Stimulated activated naive CD4-positive, alpha-beta T cell (primary cell): ENCODE results near the gene ELN.
"Not testable (repeated sequence)": the region's sequence is repeated elsewhere in the genome, so short reads cannot be mapped to it uniquely, and the experiment has no call there.

ENCODE experiments used
- DNase-seq, 6 experiments: peaks; one replicate each; lab custom pipeline; 2025; lab: John Stamatoyannopoulos, UW

Gene ELN

GRCh38 chr7:74000489-74001149 is 27.4 kb upstream of the ELN start:
- no peak for DNase-seq

DNA sequence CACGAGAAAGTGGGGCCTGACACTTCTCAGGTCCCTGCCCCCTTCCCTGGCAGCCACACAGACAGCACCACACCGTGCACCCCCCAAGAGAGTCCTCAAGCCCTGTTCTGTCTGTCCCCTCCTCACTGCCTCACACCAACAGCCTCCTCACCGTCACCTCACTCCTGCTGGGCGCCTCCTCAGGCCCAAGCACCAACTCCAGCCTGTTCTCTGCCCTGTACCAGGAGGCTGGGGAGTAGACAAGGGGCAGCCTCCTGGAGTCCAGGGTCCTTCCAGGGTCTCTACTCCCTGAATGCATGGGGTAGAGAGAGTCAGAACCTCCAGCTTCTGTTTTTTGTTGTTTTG is 26.9 kb upstream of the ELN start:
- no peak for DNase-seq

DNA sequence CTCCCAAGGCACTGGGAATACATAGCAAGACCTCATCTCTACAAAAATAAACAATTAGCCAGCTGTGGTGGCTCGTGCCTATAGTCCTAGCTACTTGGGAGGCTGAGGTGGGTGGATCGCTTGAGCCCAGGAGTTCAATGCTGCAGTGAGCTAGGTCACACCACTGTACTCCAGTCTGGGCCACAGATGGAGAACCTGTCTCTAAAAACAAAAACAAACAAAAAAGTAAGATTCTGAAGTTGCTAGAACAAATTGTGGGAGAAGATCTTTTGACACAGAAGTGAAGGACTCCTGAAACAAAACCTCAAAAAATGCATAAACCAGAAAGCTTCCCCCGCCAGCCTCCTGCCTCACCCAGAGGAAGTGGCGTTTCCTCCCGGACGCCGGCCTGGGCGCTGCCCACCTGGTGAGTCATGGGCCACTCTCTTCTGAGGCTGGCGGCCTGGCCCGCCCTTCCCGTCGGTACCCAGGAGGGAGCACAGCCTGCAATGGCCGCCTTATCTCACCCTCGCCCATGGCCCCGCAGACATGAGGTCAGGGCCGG is 25.4 kb upstream of the ELN start:
- DNase-seq, result no peak

DNA sequence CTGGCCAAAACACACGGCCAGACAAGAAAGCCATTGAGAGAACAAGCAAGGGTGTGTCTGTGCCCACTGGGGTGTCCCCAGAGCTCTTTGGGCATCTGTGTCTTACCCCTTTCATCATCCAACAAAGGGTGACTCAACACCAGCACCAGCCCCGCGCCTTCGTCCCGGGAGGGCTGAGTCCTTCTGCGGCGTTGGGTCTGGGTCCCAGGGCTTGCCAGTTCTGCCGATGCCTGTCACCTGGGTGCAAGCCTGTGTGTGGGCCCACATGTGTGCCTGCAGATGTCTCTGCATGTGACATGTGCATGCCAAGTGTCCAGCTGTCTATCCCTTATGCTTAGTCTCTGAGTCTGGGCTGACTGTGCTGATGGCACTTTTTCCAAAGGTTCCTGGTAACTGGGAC is 24.4 kb upstream of the ELN start:
- DNase-seq, result no peak

GRCh38 chr7:74006032-74006431 is 21.9 kb upstream of the ELN start:
- DNase-seq, result no peak

- DNase-seq, result no peak
Measured at GRCh38 chr7:74006451-74007241, 21.3 kb upstream of the ELN start.

DNA sequence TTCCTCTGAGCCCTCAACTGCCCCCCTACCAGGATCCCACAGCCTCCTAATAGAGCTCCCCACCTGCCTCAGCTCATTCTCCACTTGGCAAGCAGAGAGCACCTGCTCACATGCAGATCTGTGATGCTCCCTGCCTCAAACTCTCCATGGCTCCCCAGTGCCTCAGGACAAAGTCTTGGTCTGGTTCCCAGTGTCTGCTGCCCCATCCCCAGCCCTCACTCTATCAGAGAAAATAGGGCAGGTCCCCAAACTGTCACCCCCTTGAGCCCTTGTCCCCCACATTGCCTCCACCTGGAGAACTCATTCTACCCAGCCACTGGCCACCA is 20.8 kb upstream of the ELN start:
- no peak for DNase-seq

GRCh38 chr7:74008687-74009086 is 19.3 kb upstream of the ELN start:
- no peak for DNase-seq

DNA sequence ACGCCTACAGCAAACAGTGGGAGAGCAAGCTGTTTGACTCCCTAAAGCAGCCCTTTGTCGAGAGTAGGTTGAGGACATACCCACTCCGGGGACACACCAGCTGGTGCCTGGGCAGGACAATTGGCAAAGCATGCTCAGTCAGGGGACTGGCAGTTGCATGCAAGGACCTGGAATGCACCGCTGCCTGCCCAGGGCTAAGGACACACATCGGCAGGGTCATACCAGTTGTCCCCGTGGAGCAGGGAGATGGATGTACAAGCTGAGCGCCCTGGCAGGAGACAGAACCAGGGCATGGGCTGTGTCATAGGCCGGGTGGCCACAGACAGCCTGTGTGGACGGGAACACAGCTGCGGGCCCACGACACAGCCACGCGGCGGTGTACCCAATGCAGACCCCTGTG is 18.3 kb upstream of the ELN start:
- no peak for DNase-seq

DNA sequence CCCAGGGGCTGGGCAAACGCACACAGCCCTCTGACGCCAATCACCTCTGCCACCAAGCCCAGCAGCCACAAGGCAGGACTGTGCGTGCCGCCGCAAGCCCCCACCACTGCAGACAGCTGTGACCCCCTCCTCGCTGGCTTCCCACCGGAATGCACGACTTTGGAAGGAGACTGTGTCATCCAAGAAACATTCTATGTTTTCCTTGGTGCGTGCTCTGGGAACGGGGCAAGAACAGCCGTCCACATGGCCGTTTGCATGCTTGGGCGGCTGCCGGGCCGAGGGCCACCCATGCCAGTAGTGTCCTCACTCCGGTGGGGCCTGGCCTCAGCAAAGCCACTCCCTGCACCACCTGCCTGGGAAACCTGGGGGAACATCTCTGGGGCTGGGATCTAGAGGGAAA is 17.6 kb upstream of the ELN start:
- no peak for DNase-seq

DNA sequence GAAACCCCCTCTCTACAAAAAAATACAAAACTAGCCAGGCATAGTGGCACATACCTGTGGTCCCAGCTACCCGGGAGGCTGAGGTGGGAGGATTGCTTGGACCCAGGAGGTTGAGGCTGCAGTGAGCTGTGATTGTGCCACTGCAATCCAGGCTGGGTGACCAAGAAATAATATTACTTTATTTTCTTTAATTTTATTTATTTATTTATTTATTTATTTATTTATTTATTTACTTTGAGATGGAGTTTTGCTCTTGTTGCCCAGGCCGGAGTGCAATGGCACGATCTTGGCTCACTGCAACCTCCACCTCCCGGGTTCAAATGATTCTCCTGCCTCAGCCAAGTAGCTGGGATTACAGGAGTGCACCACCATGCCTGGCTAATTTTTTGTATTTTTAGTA is 16.6 kb upstream of the ELN start:
- DNase-seq, result not testable (repeated sequence)

- no peak for DNase-seq
Measured at GRCh38 chr7:74012842-74013249, 15.1 kb upstream of the ELN start.

DNA sequence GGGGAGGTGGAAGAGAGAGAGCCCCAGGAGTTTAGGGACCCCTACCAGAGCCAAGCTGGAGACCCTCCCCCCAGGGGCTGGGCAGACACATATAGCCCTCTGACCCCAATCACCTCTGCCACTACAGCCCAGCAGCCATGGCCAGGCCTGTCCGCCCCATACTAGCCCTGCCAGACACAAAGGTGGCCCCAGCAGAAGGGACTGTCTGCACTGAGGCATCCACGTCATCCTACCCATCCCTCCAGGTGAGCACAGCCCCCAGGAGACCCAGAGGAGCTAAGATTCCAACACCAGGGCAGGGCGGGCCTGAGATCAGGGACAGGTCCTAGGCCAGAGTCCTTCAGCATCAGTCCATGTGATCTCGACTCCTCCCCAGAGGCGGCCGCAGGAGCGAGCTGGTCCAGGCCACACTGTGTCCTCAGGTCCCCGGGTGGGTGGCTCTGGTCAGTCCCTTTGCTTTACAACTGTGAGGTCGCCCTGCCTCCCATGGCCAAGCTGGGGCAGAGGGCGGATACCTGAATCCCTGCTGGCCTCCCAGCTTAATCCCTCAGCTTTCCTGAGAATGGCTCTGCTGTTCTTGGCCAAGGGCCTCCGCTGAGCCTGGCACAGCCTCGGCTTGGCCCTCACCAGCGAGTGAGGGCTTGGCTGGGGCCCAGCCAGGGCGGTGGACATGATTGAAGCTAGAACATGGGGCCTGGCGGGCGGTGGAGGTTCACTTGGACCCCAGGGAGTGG is 14.3 kb upstream of the ELN start:
- no peak for DNase-seq

DNA sequence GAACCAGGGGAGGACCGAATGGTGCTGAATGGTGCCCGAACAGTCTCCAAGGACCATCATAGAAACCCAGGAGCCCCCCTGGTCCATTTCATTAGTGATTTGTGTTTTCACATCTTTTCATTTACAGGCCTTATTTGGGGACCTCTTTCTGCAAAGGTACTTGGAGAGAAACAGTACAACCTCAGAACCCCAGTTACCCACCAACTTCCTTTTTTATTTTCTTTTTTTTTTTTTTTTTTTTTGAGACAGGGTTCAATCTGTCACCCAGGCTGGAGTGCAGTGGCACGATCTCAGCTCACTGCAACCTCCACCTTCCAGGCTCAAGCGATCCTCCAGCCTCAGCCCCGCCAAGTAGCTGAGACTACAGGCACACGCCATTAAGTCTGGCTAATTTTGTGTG is 13.0 kb upstream of the ELN start:
- DNase-seq, result no peak

DNA sequence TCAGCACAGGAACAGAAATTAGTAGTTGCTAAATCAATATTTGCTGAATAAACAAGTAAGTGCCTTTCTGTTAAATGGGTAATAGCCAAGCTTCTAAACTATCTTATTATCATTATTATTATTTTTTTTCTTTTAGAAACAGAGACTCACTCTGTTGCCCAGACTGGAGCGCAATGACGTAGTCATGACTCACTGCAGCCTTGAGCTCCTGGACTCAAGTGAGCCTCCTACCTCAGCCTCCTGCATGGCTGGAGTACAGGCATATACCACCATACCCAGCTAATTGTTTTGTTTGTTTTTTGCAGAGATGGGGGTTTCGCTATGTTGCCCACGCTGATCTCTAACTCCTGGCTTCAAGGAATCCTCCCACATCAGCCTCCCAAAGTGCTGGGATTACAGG is 12.3 kb upstream of the ELN start:
- DNase-seq, result no peak

DNA sequence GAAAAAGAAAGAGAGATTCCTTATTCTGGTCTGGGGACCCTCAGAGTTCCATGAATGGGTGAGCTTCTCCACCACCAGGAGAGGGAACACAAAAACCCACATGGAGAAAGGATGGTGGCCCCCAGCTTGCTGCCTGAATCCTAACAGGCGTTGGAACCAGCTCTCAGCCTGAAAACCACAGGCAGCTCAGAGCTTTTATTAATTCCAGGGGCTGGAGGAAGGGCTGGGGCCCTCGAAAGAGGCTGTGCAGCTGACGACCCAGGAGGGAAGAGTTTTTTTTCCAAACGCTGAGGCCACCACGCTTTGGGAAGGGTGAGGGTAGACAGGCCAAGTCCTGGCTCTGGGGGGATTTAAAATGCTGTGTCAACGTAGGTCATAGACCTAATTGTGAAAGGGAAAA is 10.8 kb upstream of the ELN start:
- DNase-seq, result no peak

DNA sequence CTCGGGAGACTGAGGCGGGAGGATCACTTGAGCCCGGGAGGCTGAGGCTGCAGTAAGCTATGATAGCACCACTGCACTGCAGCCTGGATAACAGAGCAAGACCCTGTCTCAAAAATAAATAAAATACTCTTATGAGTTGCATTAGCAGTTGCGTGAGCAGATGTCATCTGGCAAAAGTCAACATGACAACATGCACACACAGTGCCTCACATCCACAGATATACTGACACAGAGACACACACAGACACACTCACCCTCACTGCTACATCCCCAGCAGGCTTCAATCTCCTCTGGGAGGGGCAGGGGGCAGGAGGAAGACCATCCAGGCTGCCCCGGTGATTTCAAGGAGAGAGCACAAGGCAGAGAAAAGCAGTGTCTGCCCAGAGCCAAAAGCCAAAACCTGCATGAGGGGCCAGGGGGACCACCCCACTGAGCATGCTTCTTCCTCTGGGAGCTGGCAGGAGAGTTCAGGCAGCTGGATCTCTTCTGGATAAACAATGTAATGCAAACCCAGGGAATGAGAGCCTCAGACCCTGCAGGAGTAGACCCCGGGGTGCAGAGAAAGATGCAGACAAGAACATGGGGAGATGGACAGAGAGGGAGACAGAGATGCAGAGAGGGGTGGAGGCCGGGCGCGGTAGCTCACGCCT is 9.6 kb upstream of the ELN start:
- DNase-seq, result no peak

DNA sequence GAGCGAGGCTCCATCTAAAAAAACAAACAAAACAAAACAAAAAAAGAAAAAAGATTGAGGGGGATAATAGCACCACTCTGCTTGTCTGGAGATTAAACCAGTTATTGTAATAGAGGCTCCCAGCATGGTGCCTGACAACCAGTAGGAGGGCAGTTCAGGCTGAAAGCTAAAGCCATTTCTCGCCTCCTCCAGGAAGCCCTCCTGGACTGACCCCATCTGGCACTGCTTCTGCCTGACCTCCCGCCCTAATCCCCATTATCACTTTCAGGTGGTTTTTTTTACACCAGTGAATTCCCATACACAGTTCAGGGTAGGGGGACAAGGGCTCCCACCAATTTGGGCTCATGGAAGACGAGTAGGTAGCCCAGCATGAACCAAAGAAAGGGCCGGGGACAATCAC is 8.8 kb upstream of the ELN start:
- no peak for DNase-seq

DNA sequence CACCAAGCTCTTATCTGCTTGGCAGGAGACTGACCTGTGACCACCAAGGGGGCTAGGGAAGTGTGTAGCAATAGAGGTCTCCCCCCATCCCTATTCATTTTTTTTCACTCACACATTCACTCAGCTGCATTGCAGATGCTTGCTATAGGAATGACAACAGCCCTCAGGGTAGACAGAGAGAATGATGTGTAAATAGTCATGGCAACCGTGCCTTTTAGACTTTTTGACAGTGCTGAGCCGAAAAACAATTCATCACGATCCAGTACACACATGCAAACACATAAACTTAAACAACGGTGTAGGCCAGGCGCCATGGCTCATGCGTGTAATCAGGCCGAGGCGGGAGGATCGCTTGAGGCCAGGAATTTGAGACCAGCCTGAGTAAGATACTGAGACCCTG is 7.6 kb upstream of the ELN start:
- DNase-seq, result no peak

- DNase-seq, result no peak
Measured at GRCh38 chr7:74021546-74022320, 6.2 kb upstream of the ELN start.

DNA sequence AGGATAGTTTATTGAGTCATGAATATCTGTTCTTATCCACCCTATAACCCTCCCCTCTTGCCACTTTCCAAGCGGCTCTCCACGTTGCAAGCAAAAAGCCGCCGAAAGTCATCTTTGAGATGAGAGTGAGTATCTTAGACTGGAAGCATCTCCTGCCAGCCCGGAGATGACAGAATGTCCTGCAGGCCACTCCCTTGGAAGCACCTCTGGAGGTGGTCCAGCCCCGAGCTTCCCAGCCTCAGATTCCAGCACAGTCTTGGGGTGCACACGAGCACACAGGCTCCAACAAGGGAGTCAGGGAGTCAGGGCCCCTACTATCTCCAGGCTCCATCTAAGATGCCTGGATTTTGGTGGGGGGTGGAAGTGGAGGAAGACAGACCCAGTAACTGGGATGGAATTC is 5.5 kb upstream of the ELN start:
- DNase-seq, result no peak

- DNase-seq, result no peak
Measured at GRCh38 chr7:74023092-74023536, 4.9 kb upstream of the ELN start.
